Progenitor cell of endocrine pancreas (in vitro differentiated cells): ENCODE data around the gene FAM13B. TPM values are rescaled to one million over a fixed set of nuclear protein-coding genes. Genes with fewer than 3 reads are reported as not detected.

Experiments used
- DNase-seq: peaks from one replicate; pipeline ENCODE4 v3.0.0; 2021; ENCODE audit warnings: low spot score; ENCODE audit not compliant: unreplicated experiment
- H3K27ac Mint-ChIP-seq: 2 replicates; pipeline ENCODE4 v1.8.0; 2021; ENCODE audit warnings: mild to moderate bottlenecking, moderate library complexity, mixed read lengths
- H3K27me3 Mint-ChIP-seq: 2 replicates; pipeline ENCODE4 v1.8.0; 2021; ENCODE audit warnings: mixed read lengths
- H3K36me3 Mint-ChIP-seq: 2 replicates; pipeline ENCODE4 v1.8.0; 2022; ENCODE audit warnings: mixed read lengths; ENCODE audit not compliant: insufficient read depth
- H3K4me1 Mint-ChIP-seq: 2 replicates; pipeline ENCODE4 v1.8.0; 2021; ENCODE audit warnings: low read depth, mixed read lengths
- H3K4me3 Mint-ChIP-seq: 2 replicates; pipeline ENCODE4 v1.8.0; 2021; ENCODE audit warnings: low read depth, mild to moderate bottlenecking, moderate library complexity, mixed read lengths
- H3K9me3 Mint-ChIP-seq: 2 replicates; pipeline ENCODE4 v1.8.0; 2021; ENCODE audit warnings: low read depth, mixed read lengths
- CTCF ChIP-seq: fragments of 200-600 bp; sonication (generic); IDR thresholded peaks from one replicate; pipeline ENCODE4 v1.5.0; 2021; ENCODE audit warnings: antibody characterized with exemption, mild to moderate bottlenecking; ENCODE audit not compliant: unreplicated experiment
- total RNA-seq: library from RNA; stranded (reverse); gene quantifications from 2 replicates; pipeline ENCODE4 v1.2.1, GENCODE V29; 2021

Gene FAM13B
- total RNA-seq, 1 donor from 2014 or later: 62.1 TPM

- H3K4me1 Mint-ChIP-seq: no peaks in the 10 kb centered on the region
- peaks cover 12% of the 10 kb centered on the region for H3K36me3 Mint-ChIP-seq
- no peaks in the 10 kb centered on the region for H3K27me3 Mint-ChIP-seq
- DNase-seq: no peak
- no peak overlapping the region for H3K4me3 Mint-ChIP-seq
- H3K27ac Mint-ChIP-seq: no peak overlapping the region
- no peak for TF ChIP-seq CTCF
- H3K9me3 Mint-ChIP-seq: no peaks in the 10 kb centered on the region
These were observed 99.4 kb downstream of the FAM13B start for GRCh38 chr5:137933491-137933911.

- peaks cover 14% of the 10 kb centered on the region for H3K36me3 Mint-ChIP-seq
- no peaks in the 10 kb centered on the region for H3K4me1 Mint-ChIP-seq
- H3K27ac Mint-ChIP-seq: no peak overlapping the region
These were observed 100.1 kb downstream of the FAM13B start for GRCh38 chr5:137932800-137933199.

GRCh38 chr5:137923856-137924255 is 109.0 kb downstream of the FAM13B start:
- Mint-ChIP-seq H3K4me1 (peaks cover 1% of the 10 kb centered on the region), H3K4me3 (no peak overlapping the region), H3K27ac (no peak overlapping the region), H3K27me3 (no peaks in the 10 kb centered on the region), H3K9me3 (no peaks in the 10 kb centered on the region), H3K36me3 (peaks cover 3% of the 10 kb centered on the region)
- DNase-seq: no peak
- no peak for TF ChIP-seq CTCF

More at GRCh38 chr5:137932800-137933199, 100.1 kb downstream of the FAM13B start:
- TF ChIP-seq CTCF: no peak
- Mint-ChIP-seq H3K4me3 (no peak overlapping the region), H3K27me3 (no peaks in the 10 kb centered on the region), H3K9me3 (no peaks in the 10 kb centered on the region)
- DNase-seq: no peak

GRCh38 chr5:137921931-137922330 is 110.9 kb downstream of the FAM13B start:
- Mint-ChIP-seq H3K9me3 (peaks cover 10% of the 10 kb centered on the region), H3K36me3 (no peaks in the 10 kb centered on the region), H3K27ac (no peak overlapping the region), H3K27me3 (no peaks in the 10 kb centered on the region), H3K4me3 (no peak overlapping the region), H3K4me1 (peaks cover 1% of the 10 kb centered on the region)
- TF ChIP-seq CTCF: no peak
- no peak for DNase-seq

- H3K4me3 Mint-ChIP-seq: no peak overlapping the region
- no peaks in the 10 kb centered on the region for H3K4me1 Mint-ChIP-seq
- no peak overlapping the region for H3K27ac Mint-ChIP-seq
- no peak for DNase-seq
- TF ChIP-seq CTCF: no peak
- no peaks in the 10 kb centered on the region for H3K27me3 Mint-ChIP-seq
- H3K36me3 Mint-ChIP-seq: no peaks in the 10 kb centered on the region
- H3K9me3 Mint-ChIP-seq: peaks cover 25% of the 10 kb centered on the region
These were observed 116.0 kb downstream of the FAM13B start for GRCh38 chr5:137916923-137917322.
